Measurements from ENCODE around the gene TAGLN2.

GRCh38 chr1:159883134-159883533 is 42.2 kb downstream of the TAGLN2 start:
- TF ChIP-seq, protein P1, sequence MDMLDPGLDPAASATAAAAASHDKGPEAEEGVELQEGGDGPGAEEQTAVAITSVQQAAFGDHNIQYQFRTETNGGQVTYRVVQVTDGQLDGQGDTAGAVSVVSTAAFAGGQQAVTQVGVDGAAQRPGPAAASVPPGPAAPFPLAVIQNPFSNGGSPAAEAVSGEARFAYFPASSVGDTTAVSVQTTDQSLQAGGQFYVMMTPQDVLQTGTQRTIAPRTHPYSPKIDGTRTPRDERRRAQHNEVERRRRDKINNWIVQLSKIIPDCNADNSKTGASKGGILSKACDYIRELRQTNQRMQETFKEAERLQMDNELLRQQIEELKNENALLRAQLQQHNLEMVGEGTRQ (CRISPR knock-in tag; IDR thresholded peaks at IDR 0.05) = no peak
- TF ChIP-seq ZNF425 (CRISPR knock-in tag; conservative IDR thresholded peaks at IDR 0.05) (no peak), NR2C2 (CRISPR knock-in tag; IDR thresholded peaks at IDR 0.05) (no peak), MAX (CRISPR knock-in tag; IDR thresholded peaks at IDR 0.05) (no peak), CTCF (IDR thresholded peaks at IDR 0.05) (no peak), ZNF512 (CRISPR knock-in tag; IDR thresholded peaks at IDR 0.05; ENCODE audit: borderline replicate concordance) (no peak), ATF1 (CRISPR knock-in tag; IDR thresholded peaks at IDR 0.05) (no peak)
